ENCODE results near the gene ARPP19.
"Not testable (repeated sequence)": the region's sequence is repeated elsewhere in the genome, so short reads cannot be mapped to it uniquely, and the experiment has no call there.

ARPP19 gene, protein sequence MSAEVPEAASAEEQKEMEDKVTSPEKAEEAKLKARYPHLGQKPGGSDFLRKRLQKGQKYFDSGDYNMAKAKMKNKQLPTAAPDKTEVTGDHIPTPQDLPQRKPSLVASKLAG

DNA sequence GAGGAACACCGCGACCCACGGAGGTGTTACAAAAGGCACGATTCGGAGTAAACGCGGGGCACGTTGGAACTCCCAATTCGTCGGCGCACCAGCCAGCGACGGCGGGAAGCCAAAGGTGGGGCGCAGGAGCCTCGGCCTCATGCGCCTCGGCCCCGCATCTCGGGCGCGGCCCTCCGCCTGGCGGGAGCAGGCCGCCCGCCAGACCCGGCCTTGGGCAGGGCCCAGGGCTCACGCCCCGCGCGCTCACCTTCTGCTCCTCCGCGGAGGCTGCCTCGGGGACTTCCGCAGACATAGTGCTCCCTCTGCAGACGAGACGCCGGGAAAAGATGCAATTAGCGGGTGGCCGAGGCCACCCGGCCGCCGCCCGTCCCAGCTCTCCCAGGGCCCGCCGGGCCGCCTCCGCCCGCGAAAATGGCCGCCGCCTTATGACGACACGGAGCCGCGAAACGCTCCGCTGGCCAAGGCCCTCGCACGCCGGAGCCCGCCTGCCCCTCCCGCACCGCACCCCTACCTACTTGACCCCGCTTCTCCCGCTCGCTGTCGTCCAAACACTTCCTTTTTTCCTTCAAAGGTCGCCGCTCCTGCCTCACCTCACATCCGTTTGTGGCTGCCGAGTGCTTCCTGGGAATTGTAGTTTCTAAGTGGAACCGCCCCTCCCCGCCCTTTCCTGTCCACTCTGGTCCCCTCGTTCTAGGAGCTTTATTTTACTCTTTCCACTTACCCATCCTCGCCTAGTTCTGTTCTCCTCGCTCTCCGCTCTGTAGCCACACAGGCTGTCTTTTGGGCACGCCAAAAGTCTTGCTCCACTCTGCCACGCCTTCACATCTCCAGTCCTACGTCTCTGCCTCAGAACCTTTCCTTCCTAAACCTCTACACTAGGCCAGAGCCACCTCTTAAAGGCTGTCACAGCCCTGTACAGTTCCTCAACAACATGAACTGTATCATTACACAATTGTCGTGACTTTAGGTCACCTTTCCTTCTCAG lies at the start of gene ARPP19:
ARPP19 (minus strand) TSS at position 430 of the 985 bp plus-strand sequence; CDS start at position 292, 138 bp downstream.
- peak; percentile 76 for DNase-seq (ENCODE audit: low read depth)

DNA sequence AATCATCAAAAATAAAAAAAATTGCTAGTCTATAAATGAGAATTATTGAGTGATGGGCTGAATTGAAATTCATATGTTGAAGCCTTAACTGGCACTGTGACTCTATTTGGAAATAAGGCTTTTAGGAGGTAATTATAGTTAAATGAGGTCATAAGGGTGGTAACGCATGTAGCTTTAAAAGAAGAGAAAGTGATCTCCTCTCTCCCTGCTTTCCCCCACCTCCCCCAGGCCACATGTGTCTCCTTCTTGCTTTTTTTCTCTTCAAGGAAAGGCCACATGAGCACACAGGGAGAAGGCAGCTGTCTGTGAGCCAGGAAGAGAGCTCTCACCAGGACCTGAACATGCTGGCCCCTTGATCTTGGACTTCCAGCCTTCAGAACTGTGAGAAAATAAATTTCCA lies 48.2 kb upstream of the ARPP19 start:
- DNase-seq (ENCODE audit: low read depth), result no peak

DNA sequence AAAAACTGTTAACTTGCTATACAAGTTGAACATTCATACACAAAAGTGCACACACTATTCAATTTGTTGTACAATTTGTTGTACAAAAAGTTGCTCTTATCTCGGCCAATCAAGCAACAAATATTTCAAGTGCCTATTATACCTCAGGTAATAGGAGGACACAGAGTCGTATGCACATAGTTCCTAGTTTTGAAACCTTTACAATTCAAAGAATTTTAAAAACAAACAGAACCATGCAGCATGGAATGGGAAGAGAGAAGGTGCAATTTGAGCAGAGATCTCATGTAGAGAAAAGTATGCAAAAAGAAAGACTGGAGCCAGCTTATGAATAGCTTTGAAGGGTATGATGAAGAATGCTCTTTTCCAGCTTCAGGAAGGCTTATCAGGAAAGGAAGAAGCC lies 46.5 kb upstream of the ARPP19 start:
- no peak for DNase-seq (ENCODE audit: low read depth)

DNA sequence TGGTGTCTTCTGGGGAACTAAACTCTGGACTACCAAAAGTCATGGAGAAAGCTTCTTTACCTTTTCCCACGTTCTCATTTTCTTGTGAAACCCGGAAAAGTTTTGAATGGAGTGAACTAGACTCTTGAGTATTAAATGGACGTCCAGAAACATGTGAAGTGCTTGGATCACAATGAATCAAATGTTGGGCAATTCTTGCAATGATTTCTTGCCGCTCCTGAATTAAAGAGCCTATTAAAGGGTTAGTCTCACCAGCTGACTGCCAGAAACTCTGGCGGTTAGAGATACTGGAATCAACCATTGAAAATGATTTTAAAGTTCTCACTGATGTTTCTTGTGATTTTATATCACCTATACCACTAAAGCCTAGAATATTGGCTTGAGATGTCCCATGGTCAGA lies 40.8 kb upstream of the ARPP19 start:
- no peak for DNase-seq (ENCODE audit: low read depth)

DNA sequence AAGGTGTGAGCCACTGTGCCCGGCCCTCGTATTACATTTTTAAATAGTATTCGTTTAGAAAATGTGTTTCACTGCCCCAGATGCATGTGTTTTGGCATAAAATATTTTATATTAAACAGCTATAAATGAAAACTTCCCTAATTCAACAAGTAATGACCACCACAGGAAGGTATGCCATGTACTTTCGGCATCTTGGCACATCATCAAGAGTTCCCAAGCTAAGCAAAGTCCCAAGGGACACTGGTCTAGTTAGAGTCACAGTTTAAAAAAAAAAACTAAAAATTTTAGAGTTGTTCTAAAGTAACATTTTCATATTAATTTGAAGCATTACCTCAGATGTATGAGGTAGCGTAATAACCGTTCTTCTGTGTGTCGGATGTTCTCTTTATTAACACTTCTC lies 15.6 kb upstream of the ARPP19 start:
- DNase-seq (ENCODE audit: low read depth), result no peak

DNA sequence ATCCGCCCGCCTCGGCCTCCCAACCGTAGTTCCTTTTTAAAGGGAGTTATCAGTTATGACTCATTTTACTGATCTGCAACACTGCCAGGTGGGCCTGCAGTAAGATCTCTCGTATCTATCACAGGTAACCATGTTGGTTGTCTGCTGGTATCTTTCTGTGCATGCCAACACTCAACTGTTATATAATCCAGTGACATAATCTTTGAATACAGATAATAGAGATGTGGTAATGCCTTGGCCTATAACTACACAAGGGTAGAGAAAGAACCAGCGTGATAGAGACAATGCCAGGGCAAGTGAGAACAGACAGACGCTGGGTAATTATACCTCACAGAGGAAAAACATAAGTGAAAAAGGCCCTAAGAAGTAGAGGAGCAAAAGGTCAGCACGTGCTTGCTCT lies 11.0 kb upstream of the ARPP19 start:
- DNase-seq (ENCODE audit: low read depth), result no peak

DNA sequence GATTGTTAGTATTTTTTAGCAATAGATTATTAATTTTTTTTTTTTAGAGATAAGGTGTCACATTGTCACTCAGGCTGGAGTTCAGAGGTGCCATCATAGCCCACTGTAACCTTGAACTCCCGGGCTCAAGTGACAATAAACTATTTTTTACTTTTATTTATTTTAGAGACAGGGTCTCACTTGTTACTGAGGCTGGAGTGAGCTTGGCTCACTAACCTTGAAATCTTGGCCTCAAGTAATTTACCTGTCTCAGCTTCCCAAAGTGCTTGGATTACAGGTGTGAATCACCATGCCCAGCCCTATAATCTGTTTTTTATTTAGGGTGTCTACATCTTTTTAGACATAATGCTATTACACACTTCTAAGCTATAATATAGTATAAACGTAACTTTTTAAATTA lies 7.9 kb upstream of the ARPP19 start:
- DNase-seq (ENCODE audit: low read depth), result no peak

DNA sequence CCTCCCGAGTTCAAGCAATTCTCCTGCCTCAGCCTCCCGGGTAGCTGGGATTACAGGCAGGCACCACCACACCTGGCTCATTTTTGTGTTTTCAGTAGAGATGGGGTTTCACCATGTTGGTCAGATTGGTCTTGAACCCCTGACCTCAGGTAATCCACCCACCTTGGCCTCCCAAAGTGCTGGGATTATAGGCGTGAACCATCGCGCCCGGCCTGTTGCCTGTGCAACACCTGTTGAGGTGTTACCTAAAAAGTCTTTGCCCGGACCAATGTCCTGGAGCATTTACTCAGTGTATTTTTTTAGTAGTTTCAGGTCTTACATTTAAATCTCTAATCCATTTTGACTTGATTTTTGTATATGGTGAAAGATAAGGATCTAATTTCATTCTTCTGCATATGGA lies 6.7 kb upstream of the ARPP19 start:
- not testable (repeated sequence) for DNase-seq (ENCODE audit: low read depth)

DNA sequence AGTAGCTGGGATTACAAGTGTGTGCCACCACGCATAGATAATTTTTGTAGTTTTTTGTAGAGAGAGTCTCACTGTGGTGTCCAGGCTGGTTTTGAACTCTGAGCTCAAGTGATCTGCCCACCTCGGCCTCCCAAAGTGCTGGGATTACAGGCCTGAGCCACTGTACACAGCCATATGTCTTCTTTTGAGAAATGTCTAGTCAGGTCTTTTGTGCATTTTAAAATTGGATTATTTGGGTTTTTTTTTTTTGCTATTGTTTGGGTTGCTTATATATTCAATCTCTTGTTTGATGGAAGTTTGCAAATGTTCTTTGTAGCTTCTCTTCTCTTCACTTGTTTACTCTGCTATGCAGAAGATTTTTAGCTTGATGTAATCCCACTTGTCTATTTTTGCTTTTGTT lies 6.2 kb upstream of the ARPP19 start:
- no peak for DNase-seq (ENCODE audit: low read depth)

DNA sequence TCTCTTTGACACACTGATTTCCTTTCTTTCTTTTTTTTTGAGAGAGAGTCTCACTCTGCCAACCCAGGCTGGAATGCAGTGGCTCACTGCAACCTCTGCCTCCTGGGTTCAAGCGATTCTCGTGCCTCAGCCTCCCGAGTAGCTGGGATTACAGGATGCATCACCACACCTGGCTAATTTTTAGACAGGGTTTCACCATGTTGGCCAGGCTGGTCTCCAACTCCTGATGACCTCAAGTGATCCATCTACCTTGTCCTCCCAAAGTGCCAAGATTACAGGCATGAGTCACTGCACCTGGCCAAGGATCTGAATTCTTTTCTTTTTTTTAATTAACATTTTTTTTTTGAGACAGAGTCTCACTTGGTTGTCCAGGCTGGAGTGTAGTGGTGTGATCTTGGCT lies 5.8 kb upstream of the ARPP19 start:
- not testable (repeated sequence) for DNase-seq (ENCODE audit: low read depth)

DNA sequence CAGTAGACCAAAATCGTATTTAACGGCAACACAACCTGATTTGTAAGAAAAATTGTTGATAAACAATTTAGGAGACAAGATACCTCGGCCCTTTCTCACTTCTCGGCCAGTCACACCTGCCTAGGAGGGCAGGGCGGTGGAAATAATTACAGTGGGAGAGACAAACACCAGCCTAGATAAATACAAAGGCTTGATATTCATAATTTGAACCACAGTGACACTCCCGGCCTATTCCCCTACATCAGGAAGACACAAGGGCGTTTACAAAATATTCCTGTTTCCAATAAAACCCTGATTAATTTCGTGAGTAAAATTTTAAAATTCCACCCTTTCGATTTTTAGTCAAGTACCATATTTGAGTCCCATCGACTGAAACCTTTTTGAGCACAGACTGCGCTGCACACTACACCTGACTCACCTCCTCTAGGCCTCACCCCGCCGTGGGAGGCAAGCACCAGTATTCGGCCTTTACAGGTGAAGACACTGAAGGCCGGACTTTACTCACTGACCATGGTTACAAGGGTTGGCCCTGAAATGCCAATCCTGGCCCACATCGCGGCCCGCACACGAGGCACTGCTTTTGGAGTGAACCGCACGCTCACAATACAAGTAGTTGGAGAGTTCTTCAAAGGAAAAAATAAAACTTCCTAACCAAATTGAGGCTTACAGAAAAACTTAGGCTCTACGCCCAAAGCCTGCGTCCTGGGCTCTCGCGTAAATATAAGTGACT lies 794 bp downstream of the ARPP19 start:
- DNase-seq (ENCODE audit: low read depth), result peak; percentile 38

DNA sequence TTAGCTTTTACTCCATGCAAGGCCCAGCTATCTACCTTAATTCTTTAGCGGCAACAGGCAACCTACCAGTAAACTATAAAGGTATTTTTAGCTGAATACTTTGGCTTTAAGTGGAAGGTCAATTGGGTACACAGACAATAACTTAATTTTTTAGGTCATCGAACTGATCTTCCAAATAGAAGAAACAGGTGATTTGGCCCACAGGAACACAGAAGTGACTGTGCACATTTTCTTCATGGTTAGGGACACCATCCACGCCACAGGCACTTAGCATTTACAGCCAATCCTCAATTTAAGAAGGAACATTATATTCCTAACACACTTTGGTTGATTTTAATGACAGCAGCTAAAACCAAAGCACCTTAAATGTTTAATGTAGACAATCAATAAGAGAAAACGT lies 1.9 kb downstream of the ARPP19 start:
- no peak for DNase-seq (ENCODE audit: low read depth)

DNA sequence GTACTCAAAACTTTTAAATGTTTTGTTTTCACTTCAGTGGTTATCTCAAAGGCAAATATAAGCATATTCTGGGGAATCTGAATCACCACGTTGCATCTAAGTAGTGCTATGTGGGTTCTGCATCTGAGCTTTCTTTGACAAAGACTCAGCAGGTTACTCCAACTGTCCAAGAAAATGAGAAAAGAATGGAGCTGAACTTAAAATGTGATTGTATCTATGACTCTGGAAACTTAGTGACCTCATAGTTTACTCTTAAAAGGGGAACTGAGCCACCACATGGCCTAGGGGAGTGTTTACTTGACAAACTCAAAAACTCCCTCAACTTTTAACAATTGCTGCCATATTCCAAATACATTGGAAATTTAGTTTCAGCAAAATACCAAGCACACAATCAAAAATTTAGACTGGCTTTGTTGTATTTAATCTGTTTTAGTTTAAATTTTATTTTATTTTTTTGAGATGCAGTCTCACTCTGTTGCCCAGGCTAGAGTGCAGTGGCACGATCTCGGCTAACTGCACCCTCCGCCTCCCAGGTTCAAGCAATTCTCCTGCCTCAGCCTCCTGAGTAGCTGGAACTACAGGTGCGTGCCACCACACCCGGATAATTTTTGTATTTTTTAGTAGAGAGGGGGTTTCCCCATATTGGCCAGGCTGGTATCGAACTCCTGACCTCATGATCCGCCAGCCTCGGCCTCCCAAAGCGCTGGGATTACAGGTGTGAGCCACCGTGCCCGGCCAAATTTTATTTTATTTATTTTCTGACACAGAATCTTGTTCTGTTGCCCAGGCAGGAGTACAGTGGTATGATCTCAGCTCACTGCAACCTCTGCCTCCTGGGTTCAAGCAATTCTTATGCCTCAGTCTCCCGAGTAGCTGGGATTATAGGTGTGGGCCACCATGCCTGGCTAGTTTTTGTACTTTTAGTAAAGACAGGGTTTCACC lies 3.1 kb downstream of the ARPP19 start:
- not testable (repeated sequence) for DNase-seq (ENCODE audit: low read depth)

DNA sequence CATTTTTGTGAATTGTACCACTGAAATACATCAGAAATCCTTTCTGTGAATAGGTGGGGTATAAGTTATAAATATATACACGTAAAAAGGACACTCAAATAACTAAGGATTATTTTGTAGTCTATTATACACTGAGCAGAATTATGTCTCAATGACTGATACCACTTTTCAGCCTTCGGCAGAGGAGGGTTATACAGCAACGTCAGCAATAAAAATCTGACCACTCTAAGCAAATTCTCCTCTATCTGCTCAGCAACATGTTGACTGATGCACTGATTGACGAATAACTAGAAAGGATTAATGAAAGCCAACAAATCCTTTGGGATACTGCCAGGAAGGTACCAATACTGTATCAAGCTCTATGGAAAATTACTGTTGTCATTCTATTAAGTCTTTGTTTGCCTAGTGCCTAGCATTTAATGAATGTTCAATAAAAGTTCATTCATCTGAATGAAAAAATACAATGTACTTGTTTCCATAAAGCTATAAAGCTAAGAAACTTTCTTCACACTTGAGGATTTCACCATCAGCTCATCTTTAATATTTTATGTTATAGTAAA lies 5.2 kb downstream of the ARPP19 start:
- no peak for DNase-seq (ENCODE audit: low read depth)

DNA sequence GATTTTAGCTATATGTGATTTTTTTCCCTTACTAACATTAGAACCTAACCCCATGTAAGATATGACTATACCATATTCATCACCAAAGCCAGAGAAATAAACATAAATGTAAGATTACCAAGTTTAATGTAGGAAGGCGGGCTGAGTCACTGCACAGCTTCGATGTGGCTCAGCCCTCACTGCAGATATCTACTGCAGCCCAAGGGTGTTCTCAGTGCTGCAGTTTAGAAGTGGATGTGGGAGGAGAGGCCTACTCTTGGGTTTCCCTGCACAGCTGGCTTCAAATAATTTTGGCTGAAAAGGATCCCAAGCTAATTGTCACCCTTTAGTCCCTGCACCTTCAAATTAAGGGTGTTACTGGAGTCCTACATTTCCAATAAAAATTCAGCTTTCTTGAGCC lies 9.3 kb downstream of the ARPP19 start:
- peak; percentile 58 for DNase-seq (ENCODE audit: low read depth)

DNA sequence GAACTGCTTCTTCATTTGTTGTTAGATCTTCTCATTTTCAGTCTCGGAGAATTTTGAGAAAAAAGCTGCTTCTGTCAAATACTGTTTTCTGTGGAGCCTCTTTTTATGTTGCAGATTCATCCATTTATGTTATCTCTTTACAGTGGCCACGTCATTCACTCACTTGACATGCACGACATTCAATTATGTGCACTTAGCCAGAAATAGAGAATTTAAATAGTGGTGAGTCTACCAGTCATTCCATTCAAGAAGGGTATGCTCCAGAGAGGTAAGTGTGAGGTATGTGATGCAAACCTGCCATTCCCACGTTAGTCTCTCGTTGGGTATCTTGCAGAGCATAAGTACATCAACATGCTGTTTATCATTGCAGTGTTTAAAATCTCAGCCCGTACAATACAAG lies 9.8 kb downstream of the ARPP19 start:
- no peak for DNase-seq (ENCODE audit: low read depth)

DNA sequence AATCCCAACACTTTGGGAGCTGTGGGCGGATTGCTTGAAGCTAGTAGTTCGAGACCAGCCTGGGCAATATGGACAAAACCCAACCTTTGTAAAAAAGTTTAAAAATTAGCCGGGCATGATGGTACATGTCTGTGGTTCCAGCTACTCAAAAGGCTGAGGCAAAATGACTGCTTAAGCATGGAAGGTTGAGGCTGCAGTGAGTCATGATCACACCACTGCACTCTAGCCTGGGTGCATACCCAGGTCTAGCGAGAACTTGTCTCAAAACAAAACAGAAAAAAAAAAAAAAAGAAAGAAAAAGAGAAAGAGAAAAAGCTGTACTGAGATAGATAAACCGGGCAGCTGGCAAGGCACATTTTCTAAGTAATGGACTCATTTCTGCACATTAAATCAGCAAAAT lies 10.6 kb downstream of the ARPP19 start:
- DNase-seq (ENCODE audit: low read depth), result peak; percentile 46

DNA sequence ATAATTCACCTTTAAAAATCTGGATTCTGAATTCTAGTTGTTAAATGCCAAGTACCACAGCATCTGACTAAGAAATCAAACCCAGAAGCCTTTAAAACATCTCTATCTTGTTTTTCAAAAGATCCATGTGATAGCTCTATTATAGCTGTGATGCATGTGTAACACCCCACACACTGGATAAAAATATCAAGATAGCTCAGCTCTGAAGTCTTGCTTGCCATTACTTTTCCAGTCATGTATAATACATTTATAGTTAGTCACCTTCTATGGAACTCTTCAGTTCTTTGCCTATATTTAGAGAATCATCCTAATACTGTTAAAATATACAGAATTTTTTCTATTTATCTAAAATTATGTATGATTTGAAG lies 11.6 kb downstream of the ARPP19 start:
- no peak for DNase-seq (ENCODE audit: low read depth)

DNA sequence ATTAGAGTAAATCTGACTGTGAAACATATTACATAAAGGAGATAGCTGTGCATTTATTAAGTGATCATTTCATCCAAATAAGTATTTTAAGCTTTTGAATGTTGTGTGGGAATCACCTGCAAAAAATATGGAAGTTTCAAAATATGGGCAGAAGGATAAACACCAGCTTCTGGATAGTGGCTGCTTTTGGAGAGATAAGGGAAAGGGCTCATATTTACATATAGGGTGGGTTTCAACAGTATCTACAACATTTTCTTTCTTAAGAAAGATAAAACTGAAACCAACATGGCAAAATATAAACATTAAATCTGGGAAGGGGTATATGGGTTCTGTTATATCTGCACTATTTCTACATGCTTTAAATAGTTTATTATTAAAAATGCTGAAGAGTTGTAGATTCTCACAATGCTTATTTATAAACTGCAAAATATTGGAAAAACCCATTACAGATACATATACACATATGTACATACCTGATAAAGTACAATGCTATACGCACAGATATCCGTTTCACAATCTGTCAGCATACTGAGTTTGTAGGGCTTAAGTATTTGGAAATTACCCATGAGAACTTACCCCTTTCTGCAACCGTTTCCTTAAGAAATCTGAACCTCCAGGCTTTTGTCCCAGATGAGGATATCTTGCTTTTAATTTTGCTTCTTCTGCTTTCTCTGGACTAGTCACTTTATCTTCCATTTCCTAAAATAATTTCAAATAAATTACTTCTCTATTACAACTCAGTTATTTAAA lies 12.1 kb downstream of the ARPP19 start:
- no peak for DNase-seq (ENCODE audit: low read depth)

DNA sequence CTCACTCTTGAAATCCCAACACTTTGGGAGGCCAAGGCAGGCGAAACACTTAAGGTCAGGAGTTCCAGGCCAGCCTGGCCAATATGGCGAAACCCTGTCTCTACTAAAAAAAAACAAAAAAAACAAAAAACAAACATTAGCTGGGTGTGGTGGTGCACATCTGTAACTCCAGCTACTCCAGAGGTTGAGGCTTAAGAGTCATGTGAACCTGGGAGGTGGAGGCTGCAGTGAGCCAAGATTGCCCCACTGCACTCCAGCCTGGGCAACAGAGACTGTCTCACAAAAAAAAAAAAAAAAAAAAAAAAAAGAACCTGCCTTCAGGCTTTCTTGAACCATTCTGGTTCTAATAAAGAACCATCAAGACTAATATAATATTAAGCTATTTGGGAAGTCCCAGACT lies 16.5 kb downstream of the ARPP19 start:
- DNase-seq (ENCODE audit: low read depth), result no peak

DNA sequence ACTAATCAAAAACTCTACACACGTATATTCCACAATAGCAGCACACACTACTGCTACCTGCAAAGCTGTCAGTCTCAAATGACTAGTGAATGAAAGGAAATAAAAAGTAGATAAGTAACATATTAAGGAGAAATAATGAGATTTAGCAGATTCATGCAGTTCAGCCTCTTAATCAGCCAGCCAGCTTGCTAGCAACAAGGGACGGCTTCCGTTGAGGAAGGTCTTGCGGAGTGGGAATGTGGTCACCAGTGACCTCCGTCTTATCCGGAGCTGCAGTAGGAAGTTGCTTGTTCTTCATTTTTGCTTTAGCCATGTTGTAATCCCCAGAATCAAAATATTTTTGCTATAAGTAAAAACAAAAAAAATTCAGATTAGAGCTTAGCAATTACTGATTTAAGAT lies 17.1 kb downstream of the ARPP19 start:
- no peak for DNase-seq (ENCODE audit: low read depth)

Measured in activated T-cell treated with anti-CD3 and anti-CD28 coated beads for 48 hours (primary cell).